Neural progenitor cell (in vitro differentiated cells): ENCODE data around the gene ELFN1.

ENCODE experiments used
- CTCF ChIP-seq: fragments of 200-600 bp; sonication (generic); IDR thresholded peaks from 2 replicates; pipeline ENCODE4 v1.5.1; 2017; ENCODE audit warnings: antibody characterized with exemption, mild to moderate bottlenecking
- EZH2 ChIP-seq: fragments of 200-600 bp; sonication (generic); IDR thresholded peaks from 2 replicates; pipeline ENCODE4 v1.6.1; 2017; ENCODE audit warnings: antibody characterized with exemption, mild to moderate bottlenecking, moderate library complexity
- EZH2phosphoT487 ChIP-seq: fragments of 200-600 bp; sonication (generic); IDR thresholded peaks from 2 replicates; pipeline ENCODE4 v1.6.1; 2017; ENCODE audit warnings: antibody characterized with exemption

GRCh38 chr7:1719913-1720312 lies 49.8 kb downstream of the ELFN1 start:
- TF ChIP-seq CTCF (no peak), EZH2 (no peak), EZH2phosphoT487 (no peak)
